GM12891 (cell line): ENCODE data around the gene NINJ1.

Experiments used
- POLR2A ChIP-seq: IDR thresholded peaks from 2 replicates; pipeline ENCODE4 v1.6.1; 2011; ENCODE audit warnings: low read depth, low read length, control low read depth
- POLR2AphosphoS5 ChIP-seq: IDR thresholded peaks from 2 replicates; pipeline ENCODE4 v1.6.1; 2011; ENCODE audit warnings: low read depth, low read length, control low read depth
- TAF1 ChIP-seq: IDR thresholded peaks from 2 replicates; pipeline ENCODE4 v1.6.1; 2011; ENCODE audit warnings: low read depth, low read length, control low read depth

DNA sequence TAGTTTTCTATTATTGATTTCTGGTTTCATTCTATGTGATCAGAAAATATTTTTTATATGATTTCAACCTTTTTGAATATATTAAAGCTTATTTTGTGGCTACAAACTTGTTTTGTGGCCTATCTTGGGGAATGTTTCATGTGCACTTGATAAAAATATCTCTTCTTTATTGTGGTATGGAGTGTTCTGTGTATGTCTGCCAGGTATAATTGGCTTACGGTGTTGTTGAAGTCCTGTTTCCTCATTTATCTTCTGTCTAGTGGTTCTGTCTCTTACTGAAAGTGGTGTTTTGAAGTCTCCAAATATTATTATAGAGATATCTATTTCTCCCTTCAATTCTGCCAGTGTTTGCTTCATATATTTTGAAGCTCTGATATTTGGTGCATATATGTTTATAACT, 28.4 kb downstream of the NINJ1 start:
- TF ChIP-seq POLR2A (no peak), TAF1 (no peak), POLR2AphosphoS5 (no peak)
